Neural cell (in vitro differentiated cells): ENCODE results near the gene FSIP1. TPM values are rescaled to one million over a fixed set of nuclear protein-coding genes. Genes with fewer than 3 reads are reported as not detected.

Experiments
- H2AFZ ChIP-seq: fragments of 200-600, 300-800 bp; sonication (generic), shearing (Covaris generic); 2 replicates; pipeline ENCODE4 v1.6.0; 2014; ENCODE audit warnings: low read depth, mild to moderate bottlenecking, antibody characterized with exemption, low read length, moderate library complexity
- H3F3A ChIP-seq: fragments of 200-600 bp; shearing (Covaris generic); 2 replicates; pipeline ENCODE4 v1.6.1; 2016; ENCODE audit warnings: mild to moderate bottlenecking, moderate library complexity, mixed read lengths, antibody characterized with exemption, low read length; ENCODE audit not compliant: insufficient read depth, poor library complexity, severe bottlenecking
- H3K27ac ChIP-seq: fragments of 200-600, 300-800 bp; sonication (generic), shearing (Covaris generic); 2 replicates; pipeline ENCODE4 v1.5.1; 2014; ENCODE audit warnings: mild to moderate bottlenecking, low read length, moderate library complexity
- H3K27me3 ChIP-seq: fragments of 300-800, 200-600 bp; sonication (generic), shearing (Covaris generic); 2 replicates; pipeline ENCODE4 v1.6.0; 2014; ENCODE audit warnings: mild to moderate bottlenecking, low read depth, low read length, moderate library complexity; ENCODE audit not compliant: insufficient read depth
- H3K36me3 ChIP-seq: fragments of 300-800, 200-600 bp; sonication (generic), shearing (Covaris generic); 2 replicates; pipeline ENCODE4 v1.5.1; 2014; ENCODE audit warnings: mild to moderate bottlenecking, antibody characterized with exemption, low read length, moderate library complexity; ENCODE audit not compliant: insufficient read depth
- H3K4me2 ChIP-seq: fragments of 300-800, 200-600 bp; sonication (generic), shearing (Covaris generic); 2 replicates; pipeline ENCODE4 v1.6.0; 2014; ENCODE audit warnings: mild to moderate bottlenecking, low read length
- H3K4me3 ChIP-seq: fragments of 300-800, 200-600 bp; sonication (generic), shearing (Covaris generic); 2 replicates; pipeline ENCODE4 v1.5.1; 2014; ENCODE audit warnings: mild to moderate bottlenecking, low read length, moderate library complexity
- H3K79me2 ChIP-seq: fragments of 200-600 bp; shearing (Covaris generic); replicated peaks from 2 replicates; pipeline ENCODE4 v1.6.0; 2014; ENCODE audit warnings: mild to moderate bottlenecking, low read length, moderate library complexity; ENCODE audit not compliant: insufficient read depth
- H3K9ac ChIP-seq: fragments of 300-800, 200-600 bp; sonication (generic), shearing (Covaris generic); 2 replicates; pipeline ENCODE4 v1.6.1; 2016; ENCODE audit warnings: mild to moderate bottlenecking, low read length, mixed read lengths
- H3K9me2 ChIP-seq: fragments of 200-600 bp; shearing (Covaris generic); 2 replicates; pipeline ENCODE4 v1.6.1; 2016; ENCODE audit warnings: mild to moderate bottlenecking, low read length, mixed read lengths; ENCODE audit not compliant: insufficient read depth
- H3K9me3 ChIP-seq: fragments of 200-600, 300-800 bp; sonication (generic), shearing (Covaris generic); 2 replicates; pipeline ENCODE4 v1.6.1; 2016; ENCODE audit warnings: mild to moderate bottlenecking, mixed run types, low read length, moderate library complexity, mixed read lengths
- H4K20me1 ChIP-seq: fragments of 200-600 bp; shearing (Covaris generic); 2 replicates; pipeline ENCODE4 v1.6.1; 2016; ENCODE audit warnings: mild to moderate bottlenecking, mixed run types; ENCODE audit not compliant: insufficient read depth
- EP300 ChIP-seq: fragments of 450-650 bp; conservative IDR thresholded peaks from 2 replicates; pipeline ENCODE4 v1.6.1; 2014; ENCODE audit warnings: antibody characterized with exemption, mild to moderate bottlenecking, moderate library complexity; ENCODE audit not compliant: poor library complexity, severe bottlenecking
- EZH2 ChIP-seq: fragments of 200-600, 300-800 bp; shearing (Covaris generic), sonication (generic); IDR thresholded peaks from 2 replicates; pipeline ENCODE4 v1.6.1; 2014; ENCODE audit warnings: antibody characterized with exemption, low read length, borderline replicate concordance, mild to moderate bottlenecking; ENCODE audit not compliant: insufficient read depth, poor library complexity, severe bottlenecking
- MXI1 ChIP-seq: fragments of 450-650 bp; conservative IDR thresholded peaks from 2 replicates; pipeline ENCODE4 v1.6.1; 2014; ENCODE audit warnings: antibody characterized with exemption, mild to moderate bottlenecking; ENCODE audit not compliant: poor library complexity, severe bottlenecking
- POLR2AphosphoS5 ChIP-seq: IDR thresholded peaks from 2 replicates; pipeline ENCODE4 v1.6.1; 2012
- RAD21 ChIP-seq: fragments of 450-650 bp; conservative IDR thresholded peaks from 2 replicates; pipeline ENCODE4 v1.6.1; 2014; ENCODE audit warnings: antibody characterized with exemption, mild to moderate bottlenecking, moderate library complexity
- SMC3 ChIP-seq: fragments of 450-650 bp; conservative IDR thresholded peaks from 2 replicates; pipeline ENCODE4 v1.6.1; 2014; ENCODE audit warnings: antibody characterized with exemption, mild to moderate bottlenecking, moderate library complexity; ENCODE audit not compliant: poor library complexity
- TAF1 ChIP-seq: IDR thresholded peaks from 2 replicates; pipeline ENCODE4 v1.6.1; 2012; ENCODE audit warnings: low read depth
- polyA plus RNA-seq: library from polyadenylated mRNA; depleted of rRNA; stranded (reverse); fragments of >200 nt; gene quantifications from 2 replicates; pipeline ENCODE4 v1.2.3, GENCODE V29; 2014
- TF ChIP-seq, protein P1 (sequence below): IDR thresholded peaks from 2 replicates; pipeline ENCODE4 v1.6.1; 2012; ENCODE audit warnings: borderline replicate concordance
- TF ChIP-seq, protein P2 (sequence below): fragments of 450-650 bp; IDR thresholded peaks from 2 replicates; pipeline ENCODE4 v1.5.1; 2014; ENCODE audit warnings: antibody characterized with exemption, mild to moderate bottlenecking, moderate library complexity; ENCODE audit not compliant: poor library complexity, severe bottlenecking

FSIP1 gene
- polyA plus RNA-seq, 1 donor from 2014 or later: 3.8 TPM

- TF ChIP-seq, protein P1, sequence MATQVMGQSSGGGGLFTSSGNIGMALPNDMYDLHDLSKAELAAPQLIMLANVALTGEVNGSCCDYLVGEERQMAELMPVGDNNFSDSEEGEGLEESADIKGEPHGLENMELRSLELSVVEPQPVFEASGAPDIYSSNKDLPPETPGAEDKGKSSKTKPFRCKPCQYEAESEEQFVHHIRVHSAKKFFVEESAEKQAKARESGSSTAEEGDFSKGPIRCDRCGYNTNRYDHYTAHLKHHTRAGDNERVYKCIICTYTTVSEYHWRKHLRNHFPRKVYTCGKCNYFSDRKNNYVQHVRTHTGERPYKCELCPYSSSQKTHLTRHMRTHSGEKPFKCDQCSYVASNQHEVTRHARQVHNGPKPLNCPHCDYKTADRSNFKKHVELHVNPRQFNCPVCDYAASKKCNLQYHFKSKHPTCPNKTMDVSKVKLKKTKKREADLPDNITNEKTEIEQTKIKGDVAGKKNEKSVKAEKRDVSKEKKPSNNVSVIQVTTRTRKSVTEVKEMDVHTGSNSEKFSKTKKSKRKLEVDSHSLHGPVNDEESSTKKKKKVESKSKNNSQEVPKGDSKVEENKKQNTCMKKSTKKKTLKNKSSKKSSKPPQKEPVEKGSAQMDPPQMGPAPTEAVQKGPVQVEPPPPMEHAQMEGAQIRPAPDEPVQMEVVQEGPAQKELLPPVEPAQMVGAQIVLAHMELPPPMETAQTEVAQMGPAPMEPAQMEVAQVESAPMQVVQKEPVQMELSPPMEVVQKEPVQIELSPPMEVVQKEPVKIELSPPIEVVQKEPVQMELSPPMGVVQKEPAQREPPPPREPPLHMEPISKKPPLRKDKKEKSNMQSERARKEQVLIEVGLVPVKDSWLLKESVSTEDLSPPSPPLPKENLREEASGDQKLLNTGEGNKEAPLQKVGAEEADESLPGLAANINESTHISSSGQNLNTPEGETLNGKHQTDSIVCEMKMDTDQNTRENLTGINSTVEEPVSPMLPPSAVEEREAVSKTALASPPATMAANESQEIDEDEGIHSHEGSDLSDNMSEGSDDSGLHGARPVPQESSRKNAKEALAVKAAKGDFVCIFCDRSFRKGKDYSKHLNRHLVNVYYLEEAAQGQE: no peak
Measured at GRCh38 chr15:39625856-39626255, 156.8 kb downstream of the FSIP1 start (continued).

DNA sequence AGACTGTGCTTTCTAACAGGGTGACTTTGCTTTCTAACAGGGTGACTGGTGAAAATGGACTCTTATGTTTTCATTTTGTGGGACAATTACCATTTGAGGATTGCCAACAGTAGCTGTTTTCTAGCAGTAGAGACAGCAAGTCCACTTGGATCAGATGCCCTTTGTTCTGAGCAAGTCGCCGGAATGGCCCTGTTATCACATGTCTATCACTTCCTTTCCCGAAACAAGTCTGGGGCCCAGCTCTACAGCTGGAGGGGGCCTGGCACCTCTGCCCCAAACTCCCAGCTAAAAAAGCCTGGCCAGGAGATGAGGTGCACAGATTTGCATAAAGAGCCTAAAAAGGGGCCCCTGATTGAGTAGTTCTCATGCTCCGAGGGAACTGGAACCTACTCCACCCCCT, 157.2 kb downstream of the FSIP1 start:
- Histone ChIP-seq H4K20me1 (no peaks in the 10 kb centered on the region), H3K79me2 (no peaks in the 10 kb centered on the region), H2AFZ (no peak overlapping the region), H3F3A (no peaks in the 10 kb centered on the region), H3K27ac (no peak overlapping the region), H3K36me3 (no peaks in the 10 kb centered on the region), H3K9me3 (no peaks in the 10 kb centered on the region), H3K9ac (no peak overlapping the region), H3K27me3 (no peaks in the 10 kb centered on the region), H3K9me2 (no peaks in the 10 kb centered on the region), H3K4me2 (no peak overlapping the region), H3K4me3 (no peak overlapping the region)
- TF ChIP-seq MXI1 (no peak), SMC3 (no peak), EZH2 (no peak), EP300 (no peak), TAF1 (no peak), RAD21 (no peak)
- TF ChIP-seq, protein P2, sequence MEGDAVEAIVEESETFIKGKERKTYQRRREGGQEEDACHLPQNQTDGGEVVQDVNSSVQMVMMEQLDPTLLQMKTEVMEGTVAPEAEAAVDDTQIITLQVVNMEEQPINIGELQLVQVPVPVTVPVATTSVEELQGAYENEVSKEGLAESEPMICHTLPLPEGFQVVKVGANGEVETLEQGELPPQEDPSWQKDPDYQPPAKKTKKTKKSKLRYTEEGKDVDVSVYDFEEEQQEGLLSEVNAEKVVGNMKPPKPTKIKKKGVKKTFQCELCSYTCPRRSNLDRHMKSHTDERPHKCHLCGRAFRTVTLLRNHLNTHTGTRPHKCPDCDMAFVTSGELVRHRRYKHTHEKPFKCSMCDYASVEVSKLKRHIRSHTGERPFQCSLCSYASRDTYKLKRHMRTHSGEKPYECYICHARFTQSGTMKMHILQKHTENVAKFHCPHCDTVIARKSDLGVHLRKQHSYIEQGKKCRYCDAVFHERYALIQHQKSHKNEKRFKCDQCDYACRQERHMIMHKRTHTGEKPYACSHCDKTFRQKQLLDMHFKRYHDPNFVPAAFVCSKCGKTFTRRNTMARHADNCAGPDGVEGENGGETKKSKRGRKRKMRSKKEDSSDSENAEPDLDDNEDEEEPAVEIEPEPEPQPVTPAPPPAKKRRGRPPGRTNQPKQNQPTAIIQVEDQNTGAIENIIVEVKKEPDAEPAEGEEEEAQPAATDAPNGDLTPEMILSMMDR: no peak

GRCh38 chr15:39624806-39625205, 157.8 kb downstream of the FSIP1 start:
- H3K36me3 ChIP-seq: no peaks in the 10 kb centered on the region
- H3K27ac ChIP-seq: no peak overlapping the region
- no peak overlapping the region for H3K9ac ChIP-seq
- H3K79me2 ChIP-seq: no peaks in the 10 kb centered on the region
- no peaks in the 10 kb centered on the region for H3F3A ChIP-seq
- no peaks in the 10 kb centered on the region for H3K27me3 ChIP-seq
- H3K9me3 ChIP-seq: no peaks in the 10 kb centered on the region
- no peak overlapping the region for H3K4me3 ChIP-seq
- H2AFZ ChIP-seq: no peak overlapping the region
- TF ChIP-seq POLR2AphosphoS5 (no peak), TAF1 (no peak), EZH2 (no peak), RAD21 (no peak), EP300 (no peak), MXI1 (no peak)
- TF ChIP-seq, protein P1: no peak
- TF ChIP-seq, protein P2: no peak
- H3K9me2 ChIP-seq: no peaks in the 10 kb centered on the region
- no peaks in the 10 kb centered on the region for H4K20me1 ChIP-seq
- H3K4me2 ChIP-seq: no peak overlapping the region
